Smooth muscle cell of the pulmonary artery (primary cell): ENCODE measurements around the gene SLC47A2. TPM values are rescaled to one million over a fixed set of nuclear protein-coding genes. Genes with fewer than 3 reads are reported as not detected.

Experiments used
- total RNA-seq: library from RNA; depleted of rRNA; stranded (reverse); fragments of >200 nt; gene quantifications from 2 replicates; pipeline ENCODE4 v1.2.3, GENCODE V29; 2014

SLC47A2 gene, protein sequence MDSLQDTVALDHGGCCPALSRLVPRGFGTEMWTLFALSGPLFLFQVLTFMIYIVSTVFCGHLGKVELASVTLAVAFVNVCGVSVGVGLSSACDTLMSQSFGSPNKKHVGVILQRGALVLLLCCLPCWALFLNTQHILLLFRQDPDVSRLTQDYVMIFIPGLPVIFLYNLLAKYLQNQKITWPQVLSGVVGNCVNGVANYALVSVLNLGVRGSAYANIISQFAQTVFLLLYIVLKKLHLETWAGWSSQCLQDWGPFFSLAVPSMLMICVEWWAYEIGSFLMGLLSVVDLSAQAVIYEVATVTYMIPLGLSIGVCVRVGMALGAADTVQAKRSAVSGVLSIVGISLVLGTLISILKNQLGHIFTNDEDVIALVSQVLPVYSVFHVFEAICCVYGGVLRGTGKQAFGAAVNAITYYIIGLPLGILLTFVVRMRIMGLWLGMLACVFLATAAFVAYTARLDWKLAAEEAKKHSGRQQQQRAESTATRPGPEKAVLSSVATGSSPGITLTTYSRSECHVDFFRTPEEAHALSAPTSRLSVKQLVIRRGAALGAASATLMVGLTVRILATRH
- total RNA-seq, result 0.85 TPM in 1 of 2 replicates, not detected in the other

GRCh38 chr17:19716108-19717030, at the start of gene SLC47A2:
Gene SLC47A2, minus strand, starts transcription at chr17:19716584. Its CDS starts 29 bp downstream, at chr17:19716555.

GRCh38 chr17:19747829-19748806, 31.7 kb upstream of the SLC47A2 start, which contains the start of gene ALDH3A1:
Gene ALDH3A1, minus strand, starts transcription at chr17:19748298. Its CDS starts 3,169 bp downstream, at chr17:19745129.

GRCh38 chr17:19648475-19649273, 67.7 kb downstream of the SLC47A2 start, which contains the start of gene ALDH3A2:
Gene ALDH3A2, plus strand, starts transcription at chr17:19648751. Its CDS starts 221 bp downstream, at chr17:19648972.

Other genes starting within 250 kb of the SLC47A2 start
- gene SLC47A1, start 182.7 kb downstream of the SLC47A2 start, total RNA-seq, result 3.5 and 4.9 TPM in 2 replicates
- gene ALDH3A2, start 67.8 kb downstream of the SLC47A2 start, total RNA-seq, result 124 and 132 TPM in 2 replicates
- 1.8 and 11.5 TPM in 2 replicates for gene ALDH3A1, start 31.7 kb upstream of the SLC47A2 start, total RNA-seq
- gene ULK2, start 151.4 kb upstream of the SLC47A2 start, total RNA-seq, result 20.1 and 24.6 TPM in 2 replicates